ENCODE data around the gene FADS2.

DNA sequence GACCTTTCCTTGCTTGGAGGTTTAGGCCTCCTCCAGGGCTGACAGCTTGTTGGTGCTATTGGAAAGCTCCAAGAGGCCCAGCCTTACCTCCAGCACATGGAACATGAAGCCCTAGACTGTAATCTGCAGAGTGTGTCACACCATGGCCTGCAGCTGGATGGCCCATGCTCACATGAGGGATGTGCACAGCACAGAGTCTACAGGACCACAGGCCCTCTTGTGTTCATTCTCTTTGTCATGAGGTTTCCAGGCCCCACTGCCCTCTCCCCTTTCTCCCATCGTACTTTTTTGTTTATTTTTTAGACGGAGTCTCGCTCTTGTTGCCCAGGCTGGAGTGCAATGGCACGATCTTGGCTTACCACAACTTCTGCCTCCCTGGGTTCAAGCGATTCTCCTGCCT lies 21.3 kb upstream of the FADS2 start:
- TF ChIP-seq, protein P1, sequence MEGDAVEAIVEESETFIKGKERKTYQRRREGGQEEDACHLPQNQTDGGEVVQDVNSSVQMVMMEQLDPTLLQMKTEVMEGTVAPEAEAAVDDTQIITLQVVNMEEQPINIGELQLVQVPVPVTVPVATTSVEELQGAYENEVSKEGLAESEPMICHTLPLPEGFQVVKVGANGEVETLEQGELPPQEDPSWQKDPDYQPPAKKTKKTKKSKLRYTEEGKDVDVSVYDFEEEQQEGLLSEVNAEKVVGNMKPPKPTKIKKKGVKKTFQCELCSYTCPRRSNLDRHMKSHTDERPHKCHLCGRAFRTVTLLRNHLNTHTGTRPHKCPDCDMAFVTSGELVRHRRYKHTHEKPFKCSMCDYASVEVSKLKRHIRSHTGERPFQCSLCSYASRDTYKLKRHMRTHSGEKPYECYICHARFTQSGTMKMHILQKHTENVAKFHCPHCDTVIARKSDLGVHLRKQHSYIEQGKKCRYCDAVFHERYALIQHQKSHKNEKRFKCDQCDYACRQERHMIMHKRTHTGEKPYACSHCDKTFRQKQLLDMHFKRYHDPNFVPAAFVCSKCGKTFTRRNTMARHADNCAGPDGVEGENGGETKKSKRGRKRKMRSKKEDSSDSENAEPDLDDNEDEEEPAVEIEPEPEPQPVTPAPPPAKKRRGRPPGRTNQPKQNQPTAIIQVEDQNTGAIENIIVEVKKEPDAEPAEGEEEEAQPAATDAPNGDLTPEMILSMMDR (IDR thresholded peaks at IDR 0.05) = no peak
- TF ChIP-seq POLR2A (IDR thresholded peaks at IDR 0.05) = no peak
